WI38 (cell line): ENCODE measurements around the gene OR2A14.

ENCODE experiments used
- H3K4me3 ChIP-seq: 2 replicates; pipeline ENCODE4 v1.5.1; 2011; ENCODE audit warnings: low read depth, mild to moderate bottlenecking, control low read depth, low read length
- TF ChIP-seq, protein P1 (sequence below): IDR thresholded peaks from 2 replicates; pipeline ENCODE4 v1.5.1; 2012; ENCODE audit warnings: low read depth, mild to moderate bottlenecking, control low read depth, low read length

Gene OR2A14

DNA sequence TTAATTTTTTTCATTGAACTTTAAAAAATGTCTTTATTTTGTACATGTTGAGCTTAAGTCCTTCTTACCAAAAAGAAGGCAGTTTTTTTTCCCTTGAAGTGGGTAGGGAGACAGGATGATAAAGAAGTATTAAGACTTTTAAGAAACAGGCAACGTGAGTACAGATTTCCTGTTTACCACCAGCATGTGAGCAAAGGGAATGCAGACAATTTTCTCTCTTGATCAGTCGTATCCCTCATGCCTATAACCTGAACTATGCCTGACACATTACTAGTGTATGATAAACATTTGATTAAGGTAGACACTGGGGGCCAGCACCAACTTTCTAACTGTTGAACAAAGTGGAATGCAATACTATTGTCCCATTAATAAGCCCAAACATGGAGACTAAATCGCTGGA, 22.4 kb upstream of the OR2A14 start:
- TF ChIP-seq, protein P1, sequence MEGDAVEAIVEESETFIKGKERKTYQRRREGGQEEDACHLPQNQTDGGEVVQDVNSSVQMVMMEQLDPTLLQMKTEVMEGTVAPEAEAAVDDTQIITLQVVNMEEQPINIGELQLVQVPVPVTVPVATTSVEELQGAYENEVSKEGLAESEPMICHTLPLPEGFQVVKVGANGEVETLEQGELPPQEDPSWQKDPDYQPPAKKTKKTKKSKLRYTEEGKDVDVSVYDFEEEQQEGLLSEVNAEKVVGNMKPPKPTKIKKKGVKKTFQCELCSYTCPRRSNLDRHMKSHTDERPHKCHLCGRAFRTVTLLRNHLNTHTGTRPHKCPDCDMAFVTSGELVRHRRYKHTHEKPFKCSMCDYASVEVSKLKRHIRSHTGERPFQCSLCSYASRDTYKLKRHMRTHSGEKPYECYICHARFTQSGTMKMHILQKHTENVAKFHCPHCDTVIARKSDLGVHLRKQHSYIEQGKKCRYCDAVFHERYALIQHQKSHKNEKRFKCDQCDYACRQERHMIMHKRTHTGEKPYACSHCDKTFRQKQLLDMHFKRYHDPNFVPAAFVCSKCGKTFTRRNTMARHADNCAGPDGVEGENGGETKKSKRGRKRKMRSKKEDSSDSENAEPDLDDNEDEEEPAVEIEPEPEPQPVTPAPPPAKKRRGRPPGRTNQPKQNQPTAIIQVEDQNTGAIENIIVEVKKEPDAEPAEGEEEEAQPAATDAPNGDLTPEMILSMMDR: no peak
- H3K4me3 ChIP-seq: no peak overlapping the region

DNA sequence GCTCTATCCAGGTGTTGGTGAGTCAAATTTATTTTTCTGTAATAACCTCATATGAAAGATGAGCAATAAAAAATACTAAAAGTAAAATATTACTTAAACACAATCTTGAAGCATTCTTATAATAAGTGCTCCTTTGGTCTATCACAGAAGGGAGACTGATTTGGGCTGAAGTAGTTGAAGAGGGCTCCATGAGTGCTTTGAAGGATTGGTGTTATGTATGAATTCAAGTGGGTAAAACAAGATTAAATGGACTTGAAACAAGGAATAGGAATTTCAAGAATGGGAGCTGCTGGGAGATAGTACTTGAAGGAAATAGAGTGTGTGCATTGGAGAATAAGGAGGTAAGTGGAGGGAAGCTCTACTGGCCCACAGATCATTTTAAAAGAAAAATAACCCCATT, 20.9 kb upstream of the OR2A14 start:
- TF ChIP-seq, protein P1: no peak
- no peak overlapping the region for H3K4me3 ChIP-seq

DNA sequence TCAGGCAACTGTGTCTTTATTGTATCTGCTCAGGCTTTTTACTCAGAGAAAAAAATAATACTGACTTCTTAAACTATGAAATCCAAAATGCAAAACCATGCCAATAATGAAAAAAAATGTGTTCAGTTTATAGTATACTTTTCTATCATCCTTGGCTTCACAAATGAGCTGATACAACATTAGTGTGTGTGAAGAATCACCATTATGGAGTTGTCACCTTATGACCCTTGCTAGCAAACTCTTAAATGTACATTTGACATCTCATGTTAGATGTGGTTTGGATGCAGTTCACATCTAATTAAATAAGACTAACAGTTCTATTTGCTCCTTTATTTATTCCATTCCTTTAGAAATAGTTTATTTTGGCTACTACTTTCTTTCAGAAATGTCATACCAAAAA, 17.8 kb upstream of the OR2A14 start:
- no peak overlapping the region for H3K4me3 ChIP-seq
- TF ChIP-seq, protein P1: no peak

DNA sequence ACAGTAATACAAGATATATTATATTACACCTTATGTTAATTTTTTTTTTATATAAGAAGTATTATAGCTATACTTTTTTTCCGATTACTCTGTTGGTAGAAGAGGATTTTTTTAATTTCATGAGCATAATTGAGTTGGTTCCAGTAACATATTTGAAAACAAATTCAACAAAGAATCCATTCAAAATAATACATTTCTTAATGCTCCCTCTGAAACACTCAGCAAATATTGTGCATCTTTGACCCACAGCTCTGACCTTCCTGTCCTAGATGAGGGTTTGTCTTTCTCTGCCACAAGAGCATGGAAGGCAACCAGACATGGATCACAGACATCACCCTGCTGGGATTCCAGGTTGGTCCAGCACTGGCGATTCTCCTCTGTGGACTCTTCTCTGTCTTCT, 13.7 kb upstream of the OR2A14 start, which contains the start of gene OR2A2:
OR2A2 (plus strand) TSS at position 301 of the 400 bp plus-strand sequence; CDS start at position 301, 0 bp downstream.
- no peak within 1 kb of the TSS for H3K4me3 ChIP-seq
- TF ChIP-seq, protein P1: no peak

DNA sequence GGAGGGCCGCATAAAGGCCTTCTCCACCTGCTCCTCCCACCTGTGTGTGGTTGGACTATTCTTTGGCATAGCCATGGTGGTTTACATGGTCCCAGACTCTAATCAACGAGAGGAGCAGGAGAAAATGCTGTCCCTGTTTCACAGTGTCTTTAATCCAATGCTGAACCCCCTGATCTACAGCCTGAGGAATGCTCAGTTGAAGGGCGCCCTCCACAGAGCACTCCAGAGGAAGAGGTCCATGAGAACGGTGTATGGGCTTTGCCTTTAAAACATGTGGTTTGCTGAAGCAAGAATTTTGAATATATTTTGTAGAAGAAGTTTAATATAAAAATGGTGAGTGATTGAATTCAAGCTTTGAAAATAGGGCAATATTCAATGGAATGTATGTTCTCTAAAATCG, 12.7 kb upstream of the OR2A14 start:
- TF ChIP-seq, protein P1: no peak
- H3K4me3 ChIP-seq: no peak overlapping the region

DNA sequence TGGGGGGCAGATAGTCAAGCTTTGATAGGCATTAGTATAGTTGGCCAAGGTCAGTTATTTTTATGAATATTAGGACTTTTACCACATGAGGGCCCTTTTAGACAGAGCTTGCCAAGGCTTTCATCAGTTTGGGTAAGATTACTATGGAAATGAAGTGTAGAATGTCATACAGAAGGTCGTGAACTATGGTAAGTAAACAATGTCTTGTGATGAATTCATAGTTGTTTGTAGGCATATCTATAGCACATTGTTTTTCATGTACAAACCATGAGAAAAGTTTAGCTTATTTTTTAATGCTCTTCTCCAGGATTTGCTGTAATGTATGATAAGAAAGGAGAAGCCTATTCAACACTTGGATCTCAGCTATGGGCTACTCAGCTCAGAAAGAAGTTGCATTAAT, 9.3 kb upstream of the OR2A14 start:
- no peak overlapping the region for H3K4me3 ChIP-seq
- TF ChIP-seq, protein P1: no peak

DNA sequence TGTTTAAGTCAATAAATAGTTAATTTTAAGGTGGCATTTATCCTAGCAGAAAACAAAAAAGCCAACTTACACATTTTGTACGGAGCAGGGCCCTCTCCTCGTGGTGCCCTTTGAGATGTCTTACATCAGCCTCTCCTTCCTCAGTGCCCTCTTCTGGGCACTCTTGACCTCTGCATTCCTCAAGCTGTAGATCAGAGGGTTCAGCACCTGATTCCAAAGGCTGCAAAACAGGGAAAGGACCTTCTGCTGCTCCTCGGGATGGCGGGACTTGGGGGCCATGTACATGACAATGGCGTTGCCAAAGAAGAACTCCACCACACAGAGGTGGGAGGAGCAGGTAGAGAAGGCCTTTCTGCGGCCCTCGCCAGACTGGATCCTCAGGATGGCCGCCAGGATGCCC, 4.6 kb upstream of the OR2A14 start:
- TF ChIP-seq, protein P1: no peak
- H3K4me3 ChIP-seq: no peak overlapping the region
